Measurements from ENCODE around the gene EVC.
"Not testable (repeated sequence)": the region's sequence is repeated elsewhere in the genome, so short reads cannot be mapped to it uniquely, and the experiment has no call there.

EVC gene

DNA sequence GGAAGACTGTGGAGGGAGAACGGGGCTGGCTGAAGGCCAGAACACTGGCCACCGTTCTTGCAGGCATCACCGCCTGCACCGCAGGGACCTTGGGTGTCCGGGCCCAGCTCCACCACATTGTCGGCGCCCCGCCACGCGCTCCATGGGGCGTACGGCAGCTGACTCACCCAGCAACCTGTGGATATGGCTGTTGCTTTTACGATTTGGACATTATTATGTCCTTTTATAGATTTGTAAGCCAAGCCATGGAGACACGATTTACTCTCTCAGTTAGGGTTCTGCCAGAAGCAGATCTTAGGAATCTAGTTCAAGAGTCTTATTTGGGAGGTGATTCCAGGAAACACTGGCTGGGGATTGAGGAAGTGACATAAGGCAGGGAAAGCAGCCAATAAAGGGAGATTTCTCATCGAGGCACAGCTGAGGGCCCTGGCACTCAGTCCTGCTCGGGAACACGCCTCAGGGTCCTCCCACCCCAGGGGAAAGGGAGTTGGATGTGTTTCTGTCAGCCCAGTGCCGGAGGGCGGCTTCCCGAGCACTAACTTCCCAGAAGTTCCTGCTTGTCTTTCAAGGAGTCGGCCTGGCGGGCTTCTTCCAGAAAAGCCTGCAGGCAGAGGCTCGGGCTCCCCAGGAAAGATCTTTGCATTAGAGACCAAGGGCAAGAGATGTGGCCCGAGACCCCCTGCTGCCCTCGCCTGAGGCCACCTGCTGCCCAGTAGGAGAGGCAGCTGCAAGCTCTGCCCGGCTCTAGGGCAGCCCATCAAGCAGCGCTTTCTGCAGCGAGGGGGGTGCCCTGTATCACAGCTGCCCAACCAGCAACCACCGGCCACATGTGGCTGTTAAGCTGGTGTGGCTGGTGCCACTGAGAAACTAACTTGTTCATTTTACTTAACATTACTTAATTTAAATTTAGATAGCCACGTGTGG, 129.0 kb downstream of the EVC start:
- DNase-seq (ENCODE audit: low read depth in 3 of 3, low spot score in 1 of 3) = no peak

DNA sequence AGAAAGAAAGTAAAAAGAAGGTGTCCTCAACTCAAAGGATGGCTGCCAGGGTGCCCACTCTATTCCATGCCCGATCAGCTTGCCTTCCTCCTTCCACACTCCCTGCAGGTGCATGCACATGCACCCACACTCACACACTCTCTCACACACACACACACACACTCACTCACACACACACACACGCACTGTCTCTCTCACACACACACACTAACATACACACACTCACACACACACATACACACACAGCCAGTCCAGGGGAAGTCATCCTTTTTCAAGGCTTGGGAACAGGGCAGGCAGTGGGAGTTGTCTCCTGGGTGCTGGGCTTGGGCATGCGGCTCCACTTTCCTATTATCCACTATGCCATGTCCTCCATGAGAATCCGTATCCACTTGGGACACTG, 131.5 kb downstream of the EVC start:
- DNase-seq (ENCODE audit: low read depth in 3 of 3, low spot score in 1 of 3) = no peak

GRCh38 chr4:5843573-5844530, 132.9 kb downstream of the EVC start:
- DNase-seq (ENCODE audit: low read depth in 3 of 3, low spot score in 1 of 3) = no peak

DNA sequence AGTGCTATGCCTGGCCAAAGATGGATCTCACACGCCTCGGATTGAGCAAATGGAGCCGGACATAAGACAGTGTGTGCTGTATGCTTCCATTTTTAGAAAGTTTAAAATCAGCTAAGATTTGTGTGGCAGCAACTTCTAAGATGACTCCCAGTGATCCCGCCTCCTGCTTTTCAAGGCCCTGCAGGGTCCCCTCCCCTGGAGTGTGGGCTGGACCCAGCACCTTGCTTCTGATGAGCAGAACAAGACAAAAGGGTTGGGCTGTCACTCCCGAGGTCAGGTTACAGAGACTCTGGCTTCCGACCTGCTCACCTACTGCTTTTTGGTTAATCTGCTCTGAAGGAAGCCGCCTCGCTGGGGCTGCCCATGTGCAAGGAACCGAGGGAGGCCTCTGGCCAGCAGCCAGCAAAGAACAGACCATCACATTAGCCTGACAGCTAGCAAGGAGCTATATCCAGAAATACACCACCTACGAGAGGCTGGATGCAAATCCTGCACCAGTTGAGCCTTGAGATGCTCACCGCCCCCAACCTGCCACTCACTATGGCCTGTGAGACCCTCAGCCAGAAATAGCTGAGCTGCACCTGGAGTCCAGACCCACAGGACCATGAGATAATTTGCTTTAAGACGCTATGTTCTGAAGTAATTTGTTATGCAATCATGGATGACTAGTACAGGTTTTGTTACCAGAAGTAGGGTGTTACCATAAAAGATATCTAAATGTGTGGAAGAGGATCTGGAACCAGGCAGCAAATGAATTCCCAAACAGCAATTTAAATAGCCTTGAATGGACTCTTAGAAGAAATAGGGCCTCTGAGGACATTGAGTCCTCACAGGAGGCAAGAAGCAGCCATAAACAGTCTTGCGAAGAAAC, 134.3 kb downstream of the EVC start:
- DNase-seq (ENCODE audit: low read depth in 3 of 3, low spot score in 1 of 3) = no peak

- no peak for DNase-seq (ENCODE audit: low read depth in 3 of 3, low spot score in 1 of 3)
Measured at GRCh38 chr4:5851637-5852301, 140.8 kb downstream of the EVC start.

- DNase-seq (ENCODE audit: low read depth in 3 of 3, low spot score in 1 of 3) = no peak
Measured at GRCh38 chr4:5852523-5853202, 141.7 kb downstream of the EVC start.

DNA sequence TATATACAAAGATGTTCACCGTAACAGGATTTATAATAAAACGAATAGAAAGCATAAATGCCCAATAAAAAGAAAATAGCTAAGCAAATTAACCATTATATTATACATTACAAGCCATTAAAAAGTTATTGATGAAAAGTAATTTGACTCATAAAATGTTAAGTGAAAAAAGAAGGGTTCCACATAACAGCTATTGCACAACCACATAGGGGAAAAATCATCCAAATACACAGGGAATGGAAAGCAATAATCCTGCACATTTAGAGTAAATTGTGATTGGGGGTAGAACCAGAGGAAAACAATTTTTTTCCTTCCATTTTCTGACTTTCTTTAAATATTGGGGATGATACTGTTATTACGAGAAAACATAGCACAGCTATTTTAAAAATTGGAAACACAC, 143.9 kb downstream of the EVC start:
- DNase-seq (ENCODE audit: low read depth in 3 of 3, low spot score in 1 of 3) = no peak

DNA sequence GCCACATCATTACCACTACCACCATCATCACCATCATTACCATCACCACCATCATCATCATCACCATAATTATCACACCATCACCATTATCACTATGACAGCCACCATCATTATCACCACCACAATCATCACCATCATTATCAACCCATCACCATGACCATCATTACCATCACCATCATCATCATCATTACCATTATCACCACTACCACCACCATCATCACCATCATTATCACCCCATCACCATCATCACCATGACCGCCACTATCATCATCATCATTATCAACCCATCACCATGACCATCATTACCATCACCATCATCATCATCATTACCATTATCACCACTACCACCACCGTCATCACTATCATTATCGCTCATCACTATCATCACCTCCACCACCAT, 145.4 kb downstream of the EVC start:
- not testable (repeated sequence) for DNase-seq (ENCODE audit: low read depth in 3 of 3, low spot score in 1 of 3)

- DNase-seq (ENCODE audit: low read depth in 3 of 3, low spot score in 1 of 3) = no peak
Measured at GRCh38 chr4:5857199-5857598, 146.2 kb downstream of the EVC start.

DNA sequence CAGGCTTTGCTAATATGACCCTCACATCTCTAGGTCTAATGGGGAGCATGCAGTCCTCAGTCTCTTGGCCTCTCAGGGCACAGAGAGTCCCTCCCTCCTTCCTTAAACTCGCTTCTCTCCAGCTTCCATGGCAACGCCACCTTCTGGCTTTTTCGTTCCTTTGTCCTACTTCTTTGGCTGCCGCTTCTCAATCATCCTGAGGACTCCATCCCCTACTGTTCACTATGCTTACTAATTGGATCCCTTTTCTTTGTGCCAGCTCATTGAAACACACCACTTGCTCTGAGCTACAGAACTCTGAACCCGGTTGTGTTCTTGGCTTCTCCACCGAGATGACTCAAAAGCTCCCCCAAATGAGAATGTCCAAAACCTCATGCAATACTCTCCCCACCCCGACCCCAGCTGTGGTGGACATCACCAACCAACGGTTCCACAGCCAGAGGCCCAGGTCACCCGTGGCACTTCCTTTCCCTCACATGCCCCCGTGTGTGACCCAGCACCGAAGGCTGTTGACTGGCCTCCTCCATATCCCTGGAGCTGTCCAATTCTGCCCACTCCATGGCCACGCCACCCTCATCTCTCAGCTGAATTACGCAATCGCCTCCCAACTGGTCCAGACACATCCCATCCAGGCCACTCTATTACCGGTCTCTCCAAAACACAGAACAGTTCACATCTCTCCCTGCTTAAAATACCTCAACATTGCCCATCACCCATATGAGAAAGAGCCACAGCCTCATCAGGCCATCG, 147.2 kb downstream of the EVC start:
- DNase-seq (ENCODE audit: low read depth in 3 of 3, low spot score in 1 of 3) = no peak

GRCh38 chr4:5863461-5864113, 152.6 kb downstream of the EVC start:
- DNase-seq (ENCODE audit: low read depth in 3 of 3, low spot score in 1 of 3) = peak in 1 of 3 donors; percentile 21

Data from stimulated activated CD4-positive, alpha-beta T cell treated with anti-CD3 and anti-CD28 coated beads, TNF-alpha, amount 100 ng/mL, for 1 hour (primary cell).